Esophagus muscularis mucosa (tissue), 4 donors: ENCODE measurements around the gene CIITA. TPM values are rescaled to one million over a fixed set of nuclear protein-coding genes. Genes with fewer than 3 reads are reported as not detected.

Source experiments
- DNase-seq: peaks from one replicate; pipeline ENCODE4 v3.0.0-alpha.2; 2017; ENCODE audit errors: extremely low spot score
- H3K27ac ChIP-seq, 4 donors: fragments of 200-600 bp; sonication (generic); replicated peaks in 1 of 4; 1 replicate in 3 of 4; 2 replicates in 1 of 4; pipeline ENCODE4 v1.5.1; 2016 to 2019; ENCODE audit warnings: mild to moderate bottlenecking in 1 of 4
- H3K27me3 ChIP-seq, 4 donors: fragments of 200-600 bp; sonication (generic); one replicate each; pipeline versions ENCODE4 v1.5.1 to v1.6.0; 2016 to 2019
- H3K36me3 ChIP-seq, 4 donors: fragments of 200-600 bp; sonication (generic); one replicate each; pipeline ENCODE4 v1.5.1; 2016 to 2019
- H3K4me1 ChIP-seq, 4 donors: fragments of 200-600 bp; sonication (generic); one replicate each; pipeline ENCODE4 v1.5.1; 2016 to 2019
- H3K4me3 ChIP-seq, 4 donors: fragments of 200-600 bp; sonication (generic); 1 replicate in 2 of 4; 2 replicates in 2 of 4; pipeline ENCODE4 v1.5.1; 2016 to 2019; ENCODE audit warnings: mild to moderate bottlenecking in 4 of 4, moderate library complexity in 1 of 4
- H3K9me3 ChIP-seq, 4 donors: fragments of 200-600 bp; sonication (generic); 1 replicate in 3 of 4; 2 replicates in 1 of 4; pipeline ENCODE4 v1.5.1; 2016 to 2019
- EP300 ChIP-seq: sonication (generic); formaldehyde crosslinking; IDR thresholded peaks from one replicate; pipeline ENCODE4 v1.6.1; 2017; ENCODE audit warnings: antibody characterized with exemption
- POLR2A ChIP-seq: fragments of 450-650 bp; IDR thresholded peaks from one replicate; pipeline ENCODE4 v1.6.1; 2017; ENCODE audit warnings: antibody characterized with exemption, moderate library complexity, mild to moderate bottlenecking, low read depth
- POLR2AphosphoS5 ChIP-seq, 2 donors: sonication (generic); formaldehyde crosslinking; IDR thresholded peaks; one replicate each; pipeline ENCODE4 v1.6.1; 2017; ENCODE audit warnings: antibody characterized with exemption in 2 of 2
- WGBS: methylation state at CpG from one replicate; pipeline ENCODE4 v1.1.5; 2018; 5-methylcytosine and 5-hydroxymethylcytosine counted together
- intact Hi-C: fragments of 100-400 bp; cut with DNase I; formaldehyde crosslinking; loops from one replicate; pipeline ENCODE4 v1.15.1; 2023
- total RNA-seq, 4 donors: library from RNA; depleted of rRNA; stranded (reverse); fragments of >200 nt; gene quantifications; one replicate each; pipeline versions ENCODE4 v1.1.0 to v1.2.1, GENCODE V29; 2016
- TF ChIP-seq, protein P1 (sequence below), 3 experiments: fragments of 200-600 bp in 2 of 3; fragments of 450-650 bp in 1 of 3; sonication (generic) in 2 of 3; IDR thresholded peaks; one replicate each; pipeline ENCODE4 v1.5.1; 2017 to 2019; ENCODE audit warnings: antibody characterized with exemption in 3 of 3, mild to moderate bottlenecking in 2 of 3, moderate library complexity in 1 of 3

Gene CIITA
- total RNA-seq, 4 donors from 2014 or later, result 6.8 to 11.2 (median 8.9) TPM

DNA sequence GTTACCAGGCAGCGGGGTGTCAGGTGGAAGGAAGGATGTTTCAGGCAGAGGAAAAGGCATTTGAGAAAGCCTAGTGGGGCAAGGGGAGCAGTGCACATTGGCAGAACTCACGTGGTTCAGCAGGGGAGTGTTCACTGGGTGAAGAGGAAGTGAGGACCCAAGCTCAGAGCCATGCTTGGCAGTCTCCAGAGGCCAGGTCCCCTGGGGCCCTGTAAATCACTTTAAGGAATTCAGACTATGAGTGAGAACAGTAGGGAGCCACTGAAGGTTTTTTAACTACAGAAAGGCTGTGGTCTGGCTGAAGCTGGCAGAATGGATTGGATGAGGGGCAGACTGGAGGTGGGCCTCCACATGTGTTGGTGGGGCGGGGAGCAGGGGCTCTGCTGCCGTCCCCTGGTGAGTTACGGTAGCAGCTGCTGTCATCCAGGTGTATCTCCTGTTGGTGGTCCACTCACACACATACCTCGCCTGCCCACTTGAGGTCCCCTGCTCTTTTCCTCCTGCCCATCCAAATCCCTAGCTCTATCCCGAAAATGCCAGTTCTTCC is 72.5 kb downstream of the CIITA start:
- no peaks in the 10 kb centered on the region for H3K27me3 ChIP-seq
- no peaks in the 10 kb centered on the region for H3K36me3 ChIP-seq
- DNase-seq, result no peak
- no peaks in the 10 kb centered on the region for H3K9me3 ChIP-seq
- H3K4me3 ChIP-seq, result no peak overlapping the region
- H3K4me1 ChIP-seq, result peaks cover 30 to 59% (median 44%) of the 10 kb centered on the region in 4 donors
- TF ChIP-seq POLR2A, result no peak
- no peak for TF ChIP-seq POLR2AphosphoS5 (IDR thresholded peaks at IDR 0.05)
- TF ChIP-seq, protein P1, sequence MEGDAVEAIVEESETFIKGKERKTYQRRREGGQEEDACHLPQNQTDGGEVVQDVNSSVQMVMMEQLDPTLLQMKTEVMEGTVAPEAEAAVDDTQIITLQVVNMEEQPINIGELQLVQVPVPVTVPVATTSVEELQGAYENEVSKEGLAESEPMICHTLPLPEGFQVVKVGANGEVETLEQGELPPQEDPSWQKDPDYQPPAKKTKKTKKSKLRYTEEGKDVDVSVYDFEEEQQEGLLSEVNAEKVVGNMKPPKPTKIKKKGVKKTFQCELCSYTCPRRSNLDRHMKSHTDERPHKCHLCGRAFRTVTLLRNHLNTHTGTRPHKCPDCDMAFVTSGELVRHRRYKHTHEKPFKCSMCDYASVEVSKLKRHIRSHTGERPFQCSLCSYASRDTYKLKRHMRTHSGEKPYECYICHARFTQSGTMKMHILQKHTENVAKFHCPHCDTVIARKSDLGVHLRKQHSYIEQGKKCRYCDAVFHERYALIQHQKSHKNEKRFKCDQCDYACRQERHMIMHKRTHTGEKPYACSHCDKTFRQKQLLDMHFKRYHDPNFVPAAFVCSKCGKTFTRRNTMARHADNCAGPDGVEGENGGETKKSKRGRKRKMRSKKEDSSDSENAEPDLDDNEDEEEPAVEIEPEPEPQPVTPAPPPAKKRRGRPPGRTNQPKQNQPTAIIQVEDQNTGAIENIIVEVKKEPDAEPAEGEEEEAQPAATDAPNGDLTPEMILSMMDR (IDR thresholded peaks at IDR 0.05), result no peak
- TF ChIP-seq EP300, result no peak
- intact Hi-C loops, result loop anchor here (10.0 kb wide), 1 partner anchor 715 kb away; the partner anchor contains the start of gene SNN
- H3K27ac ChIP-seq, result no peak overlapping the region
- WGBS, result 81% methylated on average over 7 of the region's 7 CpGs

DNA sequence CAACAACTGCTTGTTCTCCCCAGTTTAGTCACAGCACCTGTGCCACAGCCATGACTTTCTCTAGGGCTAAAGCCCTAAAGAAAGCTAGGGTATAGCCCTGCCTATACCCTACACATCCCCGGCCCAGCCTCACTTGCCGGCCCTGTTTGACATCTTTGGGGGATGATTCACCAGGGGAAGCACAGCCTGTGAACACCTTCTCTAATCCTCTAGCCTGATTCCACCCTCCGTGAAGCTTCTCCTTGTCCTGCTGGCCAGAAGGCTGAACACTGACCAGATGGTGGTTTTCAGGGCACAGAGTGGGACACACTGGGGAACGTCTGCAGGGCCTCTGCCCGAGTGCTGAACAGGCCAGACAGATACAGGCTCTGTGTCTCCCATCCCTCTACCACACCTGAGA is 73.4 kb downstream of the CIITA start:
- peaks cover 24 to 52% (median 38%) of the 10 kb centered on the region in 4 donors for H3K4me1 ChIP-seq
- 64% methylated on average over 5 of the region's 5 CpGs for WGBS
- TF ChIP-seq EP300, result no peak
- no peak for TF ChIP-seq POLR2A
- TF ChIP-seq, protein P1 (IDR thresholded peaks at IDR 0.05), result no peak
- TF ChIP-seq POLR2AphosphoS5 (IDR thresholded peaks at IDR 0.05), result no peak

DNA sequence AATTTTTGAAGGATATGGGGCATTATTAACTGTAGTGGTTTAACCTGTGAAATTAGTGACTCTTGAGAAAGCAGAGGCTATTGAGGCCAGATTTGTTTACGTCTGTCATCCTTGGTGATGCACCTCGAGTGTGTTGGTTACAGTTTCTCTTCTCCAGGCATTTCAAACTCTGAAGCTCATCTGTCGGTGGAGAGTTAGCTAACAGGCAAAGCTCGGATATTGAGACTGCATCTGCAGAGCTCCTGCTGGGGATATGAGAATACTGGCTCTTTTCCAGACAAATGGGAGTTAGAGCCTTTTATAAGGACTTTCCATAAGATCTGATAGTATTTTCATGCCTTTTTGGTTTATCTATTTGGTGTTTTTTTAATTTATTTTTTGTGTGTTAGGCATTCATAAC is 74.0 kb downstream of the CIITA start:
- 49% methylated on average over 4 of the region's 4 CpGs for WGBS
- Histone ChIP-seq H3K27me3 (no peaks in the 10 kb centered on the region), H3K4me3 (no peak overlapping the region), H3K27ac (no peak overlapping the region), H3K9me3 (no peaks in the 10 kb centered on the region), H3K4me1 (peaks cover 18 to 45% (median 32%) of the 10 kb centered on the region in 4 donors), H3K36me3 (no peaks in the 10 kb centered on the region)
- no peak for DNase-seq
- intact Hi-C loops, result no loop called here
- no peak for TF ChIP-seq EP300
- TF ChIP-seq, protein P1 (IDR thresholded peaks at IDR 0.05), result no peak
- no peak for TF ChIP-seq POLR2A
- no peak for TF ChIP-seq POLR2AphosphoS5 (IDR thresholded peaks at IDR 0.05)

More for the DNA sequence above, 73.4 kb downstream of the CIITA start:
- intact Hi-C loops, result no loop called here
- H3K4me3 ChIP-seq, result no peak overlapping the region
- no peaks in the 10 kb centered on the region for H3K9me3 ChIP-seq
- H3K27ac ChIP-seq, result no peak overlapping the region
- no peak for DNase-seq
- H3K27me3 ChIP-seq, result no peaks in the 10 kb centered on the region
- H3K36me3 ChIP-seq, result no peaks in the 10 kb centered on the region

DNA sequence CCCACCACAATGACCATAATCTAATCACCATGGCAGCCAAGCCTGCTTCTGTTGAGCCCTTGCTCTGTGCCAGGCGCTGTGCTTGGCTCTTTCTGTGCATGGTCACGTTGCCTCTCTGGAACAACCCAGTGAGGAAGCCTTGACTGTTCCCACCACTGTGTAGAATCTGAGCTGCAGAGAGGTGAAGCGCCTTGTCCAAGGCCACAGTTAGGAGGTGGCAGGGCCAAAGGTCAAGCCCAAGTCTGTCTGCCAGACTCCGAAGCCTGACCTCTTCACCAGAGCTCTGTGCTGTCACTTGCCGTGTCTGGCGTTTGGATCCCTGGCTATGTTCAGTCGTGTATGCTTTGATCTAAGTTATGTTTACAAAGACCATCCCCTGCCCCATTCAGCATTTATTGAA is 77.9 kb downstream of the CIITA start:
- peaks cover 0 to 10% (median 5%) of the 10 kb centered on the region in 4 donors for H3K36me3 ChIP-seq
- 84% methylated on average over 7 of the region's 7 CpGs for WGBS
- H3K27me3 ChIP-seq, result no peaks in the 10 kb centered on the region
- no peaks in the 10 kb centered on the region for H3K9me3 ChIP-seq
- peaks cover 4 to 28% (median 17%) of the 10 kb centered on the region in 4 donors for H3K4me1 ChIP-seq
- intact Hi-C loops, result no loop called here
- no peak overlapping the region for H3K27ac ChIP-seq
- TF ChIP-seq EP300 (no peak), POLR2A (no peak), POLR2AphosphoS5 (IDR thresholded peaks at IDR 0.05) (no peak)
- TF ChIP-seq, protein P1 (IDR thresholded peaks at IDR 0.05), result no peak
- DNase-seq, result no peak
- H3K4me3 ChIP-seq, result no peak overlapping the region
